ENCODE data around the gene CIZ1.

The CIZ1 gene

DNA sequence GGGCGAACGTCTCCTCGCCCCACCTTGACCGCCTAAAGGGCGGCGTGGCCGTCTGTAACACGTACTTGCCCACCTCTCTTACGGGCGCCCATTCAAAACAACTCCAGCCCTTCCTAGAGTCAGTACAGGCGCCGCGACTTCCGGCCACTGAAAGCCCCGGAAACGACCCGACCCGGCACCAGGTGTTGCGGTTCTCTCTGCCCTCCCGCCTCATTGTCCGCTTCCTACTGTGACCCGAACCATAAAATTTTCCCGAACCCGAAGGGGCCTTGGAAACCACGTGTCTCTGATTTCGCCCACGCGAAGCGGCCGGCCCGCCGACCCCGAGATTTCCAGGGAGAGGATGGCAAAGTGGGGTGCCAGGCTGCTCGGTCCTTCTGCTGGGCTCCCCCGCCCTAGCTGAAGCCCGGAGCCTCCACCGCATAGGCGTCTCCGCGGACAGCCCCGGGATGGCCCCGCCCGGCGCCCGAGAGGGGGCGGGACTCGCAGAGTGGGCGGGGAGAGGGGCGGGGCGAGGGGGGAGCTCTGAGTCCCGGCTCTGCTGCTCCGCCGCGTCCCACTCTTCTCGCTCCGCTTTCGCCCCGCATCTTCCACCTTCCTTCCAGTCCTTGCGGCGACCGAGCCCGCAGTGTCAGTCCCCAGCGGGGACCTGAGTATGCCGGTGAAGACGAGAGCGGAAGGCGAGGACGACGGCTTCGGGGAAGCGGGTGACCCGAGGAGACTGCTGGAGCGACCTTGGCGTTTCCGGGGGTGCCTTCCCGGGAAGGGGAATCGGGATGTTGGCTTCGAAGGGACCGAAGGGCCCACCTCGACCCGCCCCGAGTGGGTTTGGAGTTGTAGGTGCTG is 63.2 kb downstream of the CIZ1 start:
- peak overlapping the region; percentile 87 for H3K4me3 ChIP-seq (ENCODE audit: low read depth, low read length)
- TF ChIP-seq, protein P1, sequence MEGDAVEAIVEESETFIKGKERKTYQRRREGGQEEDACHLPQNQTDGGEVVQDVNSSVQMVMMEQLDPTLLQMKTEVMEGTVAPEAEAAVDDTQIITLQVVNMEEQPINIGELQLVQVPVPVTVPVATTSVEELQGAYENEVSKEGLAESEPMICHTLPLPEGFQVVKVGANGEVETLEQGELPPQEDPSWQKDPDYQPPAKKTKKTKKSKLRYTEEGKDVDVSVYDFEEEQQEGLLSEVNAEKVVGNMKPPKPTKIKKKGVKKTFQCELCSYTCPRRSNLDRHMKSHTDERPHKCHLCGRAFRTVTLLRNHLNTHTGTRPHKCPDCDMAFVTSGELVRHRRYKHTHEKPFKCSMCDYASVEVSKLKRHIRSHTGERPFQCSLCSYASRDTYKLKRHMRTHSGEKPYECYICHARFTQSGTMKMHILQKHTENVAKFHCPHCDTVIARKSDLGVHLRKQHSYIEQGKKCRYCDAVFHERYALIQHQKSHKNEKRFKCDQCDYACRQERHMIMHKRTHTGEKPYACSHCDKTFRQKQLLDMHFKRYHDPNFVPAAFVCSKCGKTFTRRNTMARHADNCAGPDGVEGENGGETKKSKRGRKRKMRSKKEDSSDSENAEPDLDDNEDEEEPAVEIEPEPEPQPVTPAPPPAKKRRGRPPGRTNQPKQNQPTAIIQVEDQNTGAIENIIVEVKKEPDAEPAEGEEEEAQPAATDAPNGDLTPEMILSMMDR (IDR thresholded peaks at IDR 0.05; ENCODE audit: low read depth, low read length): no peak

DNA sequence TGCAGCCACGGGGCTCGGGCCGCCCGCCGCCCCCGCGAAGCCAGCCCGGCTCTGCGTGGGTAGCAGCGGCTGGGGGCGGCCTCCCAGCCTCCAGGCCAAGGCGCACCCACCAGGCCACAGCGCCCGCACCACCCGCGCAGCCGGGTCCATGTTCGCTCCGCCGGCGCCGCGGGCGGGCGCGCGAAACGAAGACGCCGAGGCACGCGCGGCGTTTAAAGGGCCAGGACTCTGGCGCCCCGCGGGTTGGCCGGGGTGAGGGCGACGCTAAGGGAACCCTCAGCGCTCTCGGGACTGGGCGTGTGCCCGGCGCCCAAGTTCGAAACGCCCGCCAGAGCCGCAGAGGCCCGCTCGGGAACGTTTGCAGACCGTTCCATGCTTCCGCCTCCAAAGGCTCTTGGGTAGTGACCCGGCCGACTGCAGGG is 63.8 kb downstream of the CIZ1 start, which contains the start of gene PTGES2:
Gene PTGES2 (minus strand): TSS at position 162 of the 422 bp plus-strand sequence. CDS start 12 bp downstream, at position 150.
- TF ChIP-seq, protein P1 (IDR thresholded peaks at IDR 0.05; ENCODE audit: low read depth, low read length): no peak

DNA sequence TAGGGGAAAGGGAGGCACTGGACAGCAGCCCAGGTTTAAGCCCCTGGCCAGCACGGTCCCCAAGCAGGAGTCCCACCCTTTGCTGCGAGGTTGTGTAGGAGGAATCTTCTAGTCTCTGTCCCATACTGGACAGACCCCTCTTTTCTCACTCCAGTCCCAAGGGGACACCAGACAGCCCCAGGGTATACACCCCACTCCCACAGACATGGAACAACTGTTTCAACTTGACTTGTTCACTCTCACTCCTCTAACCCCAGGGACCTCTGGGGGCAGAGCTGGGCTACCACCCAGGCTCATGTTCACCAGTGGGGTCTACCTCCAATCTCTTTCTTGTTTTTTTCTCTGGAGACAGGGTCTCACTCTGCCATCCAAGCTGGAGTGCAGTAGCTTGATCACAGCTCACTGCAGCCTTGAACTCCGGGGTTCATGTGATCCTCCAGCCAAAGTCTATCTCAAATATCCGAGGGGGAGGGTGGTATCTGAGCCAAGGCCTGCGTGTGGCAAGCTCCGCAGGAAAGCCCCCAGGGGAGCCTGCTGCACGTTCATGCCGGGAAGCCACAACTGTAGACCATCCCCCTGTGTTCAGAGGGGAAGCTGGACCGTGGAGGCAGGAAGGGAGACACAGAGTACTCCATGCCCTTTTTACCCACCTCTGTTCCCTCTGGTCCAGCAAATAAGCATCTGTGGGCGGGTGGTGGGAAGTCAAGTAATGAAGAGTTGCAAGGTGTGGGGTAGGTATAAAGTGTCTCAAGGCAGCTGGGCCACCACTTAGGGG is 65.6 kb downstream of the CIZ1 start:
- TF ChIP-seq, protein P1 (IDR thresholded peaks at IDR 0.05; ENCODE audit: low read depth, low read length): no peak
- H3K4me3 ChIP-seq (ENCODE audit: low read depth, low read length): no peak overlapping the region

More for the DNA sequence above, 63.8 kb downstream of the CIZ1 start, which contains the start of gene PTGES2:
- peak within 1 kb of the TSS; percentile 87 for H3K4me3 ChIP-seq (ENCODE audit: low read depth, low read length)

DNA sequence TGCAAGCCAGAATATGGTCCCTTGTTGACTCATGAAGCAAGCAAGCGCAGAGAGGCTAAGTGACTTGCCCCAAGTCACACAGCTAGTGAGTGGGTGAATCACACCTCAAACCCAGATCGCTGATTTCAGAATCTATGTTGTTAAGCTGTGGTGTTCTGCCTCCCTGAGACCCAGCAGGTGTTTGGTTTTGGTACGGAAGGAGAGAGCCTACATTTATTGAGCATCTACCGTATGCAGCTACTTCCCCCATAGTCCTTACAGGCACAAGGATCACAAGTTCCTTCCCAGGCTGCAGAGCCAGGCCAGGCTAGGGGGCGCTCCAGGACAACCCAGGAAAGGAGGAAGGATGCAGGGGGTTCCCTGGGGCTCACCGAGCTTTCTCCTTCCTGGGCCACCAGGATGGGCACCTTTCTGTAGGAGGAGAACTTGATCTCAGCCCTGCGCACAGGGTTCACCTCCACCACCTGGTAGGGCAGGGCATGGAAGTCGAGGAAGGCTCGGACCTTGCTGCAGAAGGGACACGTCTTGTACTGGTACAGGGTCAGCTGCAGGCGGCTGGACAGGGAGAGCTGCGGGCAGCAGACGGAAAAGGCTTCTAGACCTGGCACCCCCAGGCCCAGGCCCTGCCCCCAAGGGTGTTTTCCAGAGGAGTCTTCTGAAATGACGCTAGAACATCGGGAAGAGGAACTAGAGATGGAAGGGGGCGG is 66.3 kb downstream of the CIZ1 start:
- H3K4me3 ChIP-seq (ENCODE audit: low read depth, low read length): no peak overlapping the region
- TF ChIP-seq, protein P1 (IDR thresholded peaks at IDR 0.05; ENCODE audit: low read depth, low read length): peak; percentile 61

DNA sequence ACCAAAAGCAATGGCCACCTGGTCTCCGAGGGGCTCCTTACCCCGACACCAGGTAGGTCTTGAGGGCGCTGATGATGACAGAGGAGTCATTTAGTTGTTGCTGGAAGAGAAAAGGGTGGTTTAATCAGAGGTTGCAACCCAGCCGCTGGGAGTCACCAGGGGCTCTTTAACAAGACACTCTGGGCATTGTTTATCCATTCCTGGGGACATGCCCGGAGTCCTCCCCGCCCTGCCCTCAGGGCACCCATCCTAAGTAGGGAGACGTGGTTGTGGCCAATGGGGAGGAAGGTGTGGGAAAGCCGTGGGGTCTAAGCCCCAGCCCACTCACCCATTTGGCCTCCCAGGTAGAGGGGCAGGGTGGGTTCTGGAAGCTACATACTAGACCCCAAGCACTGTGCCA is 66.9 kb downstream of the CIZ1 start:
- H3K4me3 ChIP-seq (ENCODE audit: low read depth, low read length): no peak overlapping the region
- TF ChIP-seq, protein P1 (IDR thresholded peaks at IDR 0.05; ENCODE audit: low read depth, low read length): no peak

DNA sequence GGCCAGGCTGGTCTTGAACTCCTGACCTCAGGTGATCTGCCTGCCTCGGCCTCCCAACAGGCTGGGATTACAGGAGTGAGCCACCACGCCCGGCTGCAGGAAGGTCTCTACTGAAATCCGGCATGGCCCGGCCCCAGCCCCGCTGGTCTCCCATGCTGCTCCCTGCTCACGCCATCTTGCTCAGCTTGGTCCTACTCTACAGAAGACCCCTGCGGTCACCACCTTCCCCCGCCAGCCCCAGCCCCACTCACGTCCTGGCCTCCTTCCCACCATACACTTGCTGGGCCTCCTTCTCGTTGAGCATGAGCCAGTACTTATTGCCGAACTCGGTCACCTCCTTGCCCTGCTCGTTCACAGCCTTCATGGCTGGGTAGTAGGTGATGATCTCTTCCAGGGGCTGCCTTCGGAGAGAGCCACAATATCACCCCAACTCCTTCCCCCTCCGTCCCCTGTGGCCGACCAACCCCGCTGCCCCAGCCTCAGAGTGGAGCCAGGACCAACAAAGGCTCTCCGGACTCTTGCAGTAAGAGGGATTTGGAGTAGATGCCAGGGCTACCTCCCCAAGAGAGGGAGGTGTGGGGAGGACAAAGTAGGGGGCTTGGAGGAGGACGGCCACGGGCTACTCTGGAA is 67.8 kb downstream of the CIZ1 start:
- TF ChIP-seq, protein P1 (IDR thresholded peaks at IDR 0.05; ENCODE audit: low read depth, low read length): no peak
- no peak overlapping the region for H3K4me3 ChIP-seq (ENCODE audit: low read depth, low read length)
